Cerebellar nuclear complex (tissue), 1 donor: ENCODE results near the gene TVP23C.
"Not testable (repeated sequence)": the region's sequence is repeated elsewhere in the genome, so short reads cannot be mapped to it uniquely, and the experiment has no call there.

Experiments used
- DNase-seq, 2 experiments: peaks; one replicate each; lab custom pipeline; 2025; lab: John Stamatoyannopoulos, UW

TVP23C gene

GRCh38 chr17:15526292-15527218 lies 36.7 kb downstream of the TVP23C start:
- DNase-seq = not testable (repeated sequence)

GRCh38 chr17:15524990-15525985 lies 38.0 kb downstream of the TVP23C start:
- DNase-seq = not testable (repeated sequence)

GRCh38 chr17:15516150-15516549 lies 47.1 kb downstream of the TVP23C start:
- no peak for DNase-seq

DNA sequence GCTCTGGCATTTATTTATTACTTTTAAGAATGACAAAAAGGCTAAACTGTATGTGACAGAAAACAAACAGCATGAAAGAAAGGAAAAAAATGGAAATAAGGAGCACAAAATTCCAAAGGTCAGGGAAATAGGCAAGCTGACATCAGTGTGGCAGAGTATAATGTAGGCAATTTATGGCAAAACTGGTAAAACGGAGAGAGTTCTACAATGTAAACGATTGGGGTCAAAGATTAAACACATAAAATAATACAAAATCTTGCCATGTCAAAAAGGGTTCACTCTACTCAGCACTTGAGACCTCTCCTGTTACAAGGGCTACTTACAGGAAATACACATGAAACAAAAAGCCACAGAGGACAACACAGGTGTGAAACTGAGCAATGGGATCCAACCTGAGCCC lies 48.8 kb downstream of the TVP23C start:
- DNase-seq = no peak

GRCh38 chr17:15513856-15514459 lies 49.3 kb downstream of the TVP23C start:
- DNase-seq = no peak

DNA sequence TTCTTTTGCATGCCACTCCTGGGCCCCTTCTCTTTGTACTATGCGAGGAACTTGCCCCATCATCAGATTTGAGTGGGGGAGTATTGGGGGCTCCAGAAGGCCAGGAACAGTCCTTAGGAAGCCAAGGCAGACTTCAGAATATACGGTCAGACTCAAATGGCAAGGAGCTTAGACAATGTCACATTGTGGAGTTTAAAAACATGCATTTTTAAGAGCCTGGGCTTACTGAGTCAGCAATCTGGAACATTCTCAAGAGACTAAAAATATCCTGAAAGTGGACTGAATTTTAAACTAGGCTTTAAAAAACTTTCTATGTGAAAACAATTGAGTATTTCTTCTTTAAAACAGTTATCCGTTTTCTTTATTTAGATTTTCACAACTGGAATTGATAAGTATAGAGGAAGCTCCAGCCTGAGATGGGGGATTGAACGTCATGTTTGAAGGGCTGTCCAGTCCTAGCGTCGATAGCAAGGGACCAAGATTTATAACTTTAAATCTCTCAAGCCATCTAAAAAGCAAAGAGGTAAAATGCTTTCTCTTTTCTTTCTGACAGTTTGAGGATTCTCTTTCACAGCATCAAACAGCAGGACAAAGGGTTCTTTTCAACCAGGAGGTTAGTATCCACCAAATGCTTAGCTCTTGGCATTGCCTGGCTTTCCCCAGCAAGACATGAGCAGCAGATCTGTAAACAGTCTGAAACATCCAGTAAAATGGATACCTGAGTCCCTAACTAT lies 50.1 kb downstream of the TVP23C start:
- no peak for DNase-seq

- DNase-seq = no peak
Measured at GRCh38 chr17:15512071-15512709, 51.1 kb downstream of the TVP23C start.

GRCh38 chr17:15511142-15511541 lies 52.1 kb downstream of the TVP23C start:
- no peak for DNase-seq

DNA sequence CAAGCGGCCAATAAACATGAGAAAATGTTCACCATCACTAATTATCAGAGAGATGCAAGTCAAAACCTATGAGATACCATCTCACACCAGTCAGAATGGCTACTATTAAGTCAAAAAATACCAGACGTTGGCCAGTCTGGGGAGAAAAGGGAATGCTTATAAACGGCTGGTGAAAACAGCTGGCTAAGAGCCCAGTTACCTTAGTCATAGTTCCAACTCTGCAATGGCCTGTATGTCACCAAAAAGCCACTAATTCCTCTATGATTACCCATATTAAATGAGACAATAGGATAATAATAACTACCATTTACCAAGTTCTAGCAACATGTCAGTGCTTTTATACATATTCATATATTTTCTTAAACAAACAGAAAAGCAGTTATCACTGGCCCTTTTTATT lies 52.9 kb downstream of the TVP23C start:
- DNase-seq = no peak

DNA sequence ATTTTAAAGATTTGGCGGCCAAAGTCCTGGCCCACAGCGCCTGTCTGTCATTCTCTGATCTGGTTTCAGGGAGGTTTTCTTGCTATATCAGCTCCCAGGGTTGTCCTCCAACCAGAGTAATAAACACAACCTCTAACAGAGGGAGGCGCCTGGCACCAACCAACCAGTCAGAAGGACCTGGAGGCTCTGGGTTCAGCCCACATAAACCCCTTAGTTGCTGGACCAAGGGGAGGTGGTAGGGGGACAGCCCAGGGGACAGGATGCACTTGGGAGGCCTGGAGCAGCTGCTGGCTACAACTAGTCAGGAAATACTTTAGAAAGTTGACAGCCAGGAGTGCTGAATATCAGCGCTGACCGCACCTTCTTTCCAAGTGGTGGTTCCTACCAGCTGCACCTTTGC lies 54.2 kb downstream of the TVP23C start:
- DNase-seq = no peak

- DNase-seq = no peak
Measured at GRCh38 chr17:15508466-15508865, 54.8 kb downstream of the TVP23C start.

GRCh38 chr17:15507896-15508295 lies 55.4 kb downstream of the TVP23C start:
- no peak for DNase-seq

GRCh38 chr17:15507001-15507400 lies 56.3 kb downstream of the TVP23C start:
- no peak for DNase-seq

DNA sequence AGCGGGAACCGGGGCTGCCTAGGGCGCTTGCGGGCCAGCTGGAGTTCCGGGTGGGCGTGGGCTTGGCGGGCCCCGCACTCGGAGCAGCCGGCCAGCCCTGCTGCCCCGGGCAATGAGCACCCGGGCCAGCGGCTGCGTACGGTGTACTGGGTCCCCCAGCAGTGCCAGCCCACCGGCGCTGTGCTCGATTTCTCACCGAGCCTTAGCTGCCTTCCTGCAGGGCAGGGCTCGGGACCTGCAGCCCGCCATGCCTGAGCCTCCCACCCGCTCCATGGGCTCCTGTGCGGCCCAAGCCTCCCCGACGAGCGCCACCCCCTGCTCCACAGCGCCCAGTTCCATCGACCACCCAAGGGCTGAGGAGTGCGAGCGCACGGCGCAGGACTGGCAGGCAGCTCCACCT lies 57.6 kb downstream of the TVP23C start:
- not testable (repeated sequence) for DNase-seq

GRCh38 chr17:15503731-15504130 lies 59.6 kb downstream of the TVP23C start:
- DNase-seq = no peak

- peak in 1 of 2 experiments; percentile 64 for DNase-seq
Measured at GRCh38 chr17:15502369-15503112, 60.7 kb downstream of the TVP23C start.

GRCh38 chr17:15501793-15502192 lies 61.5 kb downstream of the TVP23C start:
- DNase-seq = no peak

GRCh38 chr17:15501282-15501681 lies 62.0 kb downstream of the TVP23C start:
- DNase-seq = no peak

- no peak for DNase-seq
Measured at GRCh38 chr17:15498107-15498506, 65.2 kb downstream of the TVP23C start.
